Colonic mucosa (tissue), 4 donors: ENCODE results near the gene ANG. TPM values are rescaled to one million over a fixed set of nuclear protein-coding genes. Genes with fewer than 3 reads are reported as not detected.
"Not testable (repeated sequence)": the region's sequence is repeated elsewhere in the genome, so short reads cannot be mapped to it uniquely, and the experiment has no call there.

ENCODE experiments used
- DNase-seq: peaks from one replicate; pipeline ENCODE4 v3.0.0-alpha.2; 2020
- H3K27ac ChIP-seq: fragments of 200-600 bp; one replicate; pipeline ENCODE4 v1.8.0; 2021
- H3K27me3 ChIP-seq: fragments of 200-600 bp; one replicate; pipeline ENCODE4 v1.8.0; 2021
- H3K36me3 ChIP-seq: fragments of 200-600 bp; one replicate; pipeline ENCODE4 v1.8.0; 2021
- H3K4me1 ChIP-seq: fragments of 200-600 bp; one replicate; pipeline ENCODE4 v1.8.0; 2021; ENCODE audit warnings: mild to moderate bottlenecking
- H3K4me3 ChIP-seq: fragments of 200-600 bp; one replicate; pipeline ENCODE4 v1.8.0; 2021
- H3K9ac ChIP-seq, 2 donors: one replicate each; pipeline ENCODE4 v1.7.0; 2013; ENCODE audit warnings: control low read depth in 2 of 2, low read depth in 2 of 2, low read length in 2 of 2
- H3K9me3 ChIP-seq: fragments of 200-600 bp; one replicate; pipeline ENCODE4 v1.8.0; 2021
- intact Hi-C: fragments of 100-400 bp; cut with DNase I; formaldehyde crosslinking; loops from one replicate; pipeline ENCODE4 v1.14.1; 2022
- total RNA-seq, 2 donors: library from RNA; stranded (reverse); fragmentation: NEBNext Ultra II Directional in 1 of 2; extraction: Animal tissue kit (Norgen Biotek cat#: 25700) in 1 of 2; gene quantifications; one replicate each; pipeline ENCODE4 v1.2.1, GENCODE V29; 2021
- TF ChIP-seq, protein P1 (sequence below): fragments of 200-600 bp; IDR thresholded peaks from one replicate; pipeline ENCODE4 v1.8.0; 2022; ENCODE audit warnings: antibody characterized with exemption, mild to moderate bottlenecking
- donor health status: healthy.
- donor health status: DM: no; HTN: no; CAD: no.
- donor health status: DM: no; HTN: no; CAD: no.

ANG gene
- 10 to 100 TPM; 50.0 to 73.6 TPM for total RNA-seq

- no peak within 1 kb of the TSS for H3K4me3 ChIP-seq
- no peak for DNase-seq
Measured at GRCh38 chr14:20688167-20688839, at the start of gene ANG. Gene ANG, plus strand, starts transcription at chr14:20688764. Its CDS starts 4,801 bp downstream, at chr14:20693565.

GRCh38 chr14:20641591-20641990 lies 47.0 kb upstream of the ANG start, which contains the start of gene OR6S1:
Gene OR6S1, minus strand, starts transcription at chr14:20641691. Its CDS starts 0 bp downstream, at chr14:20641691.
- TF ChIP-seq, protein P1, sequence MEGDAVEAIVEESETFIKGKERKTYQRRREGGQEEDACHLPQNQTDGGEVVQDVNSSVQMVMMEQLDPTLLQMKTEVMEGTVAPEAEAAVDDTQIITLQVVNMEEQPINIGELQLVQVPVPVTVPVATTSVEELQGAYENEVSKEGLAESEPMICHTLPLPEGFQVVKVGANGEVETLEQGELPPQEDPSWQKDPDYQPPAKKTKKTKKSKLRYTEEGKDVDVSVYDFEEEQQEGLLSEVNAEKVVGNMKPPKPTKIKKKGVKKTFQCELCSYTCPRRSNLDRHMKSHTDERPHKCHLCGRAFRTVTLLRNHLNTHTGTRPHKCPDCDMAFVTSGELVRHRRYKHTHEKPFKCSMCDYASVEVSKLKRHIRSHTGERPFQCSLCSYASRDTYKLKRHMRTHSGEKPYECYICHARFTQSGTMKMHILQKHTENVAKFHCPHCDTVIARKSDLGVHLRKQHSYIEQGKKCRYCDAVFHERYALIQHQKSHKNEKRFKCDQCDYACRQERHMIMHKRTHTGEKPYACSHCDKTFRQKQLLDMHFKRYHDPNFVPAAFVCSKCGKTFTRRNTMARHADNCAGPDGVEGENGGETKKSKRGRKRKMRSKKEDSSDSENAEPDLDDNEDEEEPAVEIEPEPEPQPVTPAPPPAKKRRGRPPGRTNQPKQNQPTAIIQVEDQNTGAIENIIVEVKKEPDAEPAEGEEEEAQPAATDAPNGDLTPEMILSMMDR, result no peak
- H3K27ac ChIP-seq, result no peak within 1 kb of the TSS
- H3K27me3 ChIP-seq, result no peaks in the 10 kb centered on the region
- intact Hi-C loops, result no loop called here
- no peaks in the 10 kb centered on the region for H3K36me3 ChIP-seq
- DNase-seq, result no peak
- no peaks in the 10 kb centered on the region for H3K4me1 ChIP-seq
- no peaks in the 10 kb centered on the region for H3K9me3 ChIP-seq
- no peak within 1 kb of the TSS for H3K9ac ChIP-seq
- H3K4me3 ChIP-seq, result no peak within 1 kb of the TSS

More at GRCh38 chr14:20688167-20688839, at the start of gene ANG:
- H3K4me1 ChIP-seq, result peaks cover 4% of the 10 kb centered on the region
- TF ChIP-seq, protein P1, result no peak
- intact Hi-C loops, result loop anchor here (10.0 kb wide), 2 partner anchors 224 to 274 kb away; partner anchors contain the start of genes PIP4P1, PNP and TEP1
- H3K36me3 ChIP-seq, result no peaks in the 10 kb centered on the region
- H3K27ac ChIP-seq, result peak within 1 kb of the TSS; percentile 100
- H3K9ac ChIP-seq, result peak within 1 kb of the TSS in 1 of 2 donors; percentile 75
- no peaks in the 10 kb centered on the region for H3K27me3 ChIP-seq
- H3K9me3 ChIP-seq, result no peaks in the 10 kb centered on the region

GRCh38 chr14:20642182-20642581 lies 46.4 kb upstream of the ANG start:
- DNase-seq, result no peak
- Histone ChIP-seq H3K27me3 (no peaks in the 10 kb centered on the region), H3K36me3 (no peaks in the 10 kb centered on the region), H3K27ac (no peak overlapping the region), H3K9ac (no peak overlapping the region), H3K9me3 (no peaks in the 10 kb centered on the region), H3K4me1 (no peaks in the 10 kb centered on the region), H3K4me3 (no peak overlapping the region)
- intact Hi-C loops, result no loop called here
- TF ChIP-seq, protein P1, result no peak

DNA sequence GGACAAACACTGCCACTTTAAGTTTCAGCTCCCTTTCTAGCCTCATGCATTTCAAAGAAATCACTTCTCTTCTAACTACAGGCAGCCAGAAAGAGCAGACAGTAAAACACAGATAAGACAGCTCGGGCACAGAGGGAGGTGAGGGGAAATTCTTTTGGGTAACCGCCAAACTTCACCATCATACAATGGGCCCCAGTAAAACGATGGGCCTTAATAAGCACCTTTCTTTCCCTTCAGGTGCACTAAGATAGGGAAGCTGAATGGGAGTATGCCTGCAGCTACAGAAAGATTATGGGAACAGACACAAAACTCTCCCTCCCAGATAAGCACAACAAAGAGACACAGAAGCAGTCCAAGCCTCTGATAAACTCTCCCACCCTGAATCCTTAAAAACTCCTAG lies 45.8 kb upstream of the ANG start:
- H3K9ac ChIP-seq, H3K36me3 ChIP-seq, H3K4me1 ChIP-seq, H3K9me3 ChIP-seq, H3K27me3 ChIP-seq, H3K27ac ChIP-seq, DNase-seq, intact Hi-C loops, H3K4me3 ChIP-seq: not testable (repeated sequence)

DNA sequence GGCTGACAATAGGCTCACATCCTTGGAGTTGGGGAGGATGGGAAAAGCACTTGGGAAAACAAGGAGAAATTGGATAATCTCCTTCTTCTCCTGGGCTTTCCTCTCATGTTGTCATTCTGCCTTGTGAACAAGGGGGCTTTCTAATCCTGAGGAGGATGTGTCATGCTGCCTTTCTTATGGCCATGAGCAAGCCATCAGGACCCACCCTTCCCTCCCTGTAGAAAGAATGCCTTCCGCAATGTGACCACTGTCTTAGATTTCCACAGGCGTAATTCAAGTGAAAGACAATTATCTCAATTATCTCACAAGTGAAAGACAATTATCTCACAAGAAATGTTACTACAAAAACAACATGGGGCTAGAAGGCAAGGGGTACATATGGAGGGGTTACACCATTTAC lies 44.0 kb upstream of the ANG start:
- Histone ChIP-seq H3K27me3 (no peaks in the 10 kb centered on the region), H3K9me3 (no peaks in the 10 kb centered on the region), H3K36me3 (no peaks in the 10 kb centered on the region), H3K4me1 (no peaks in the 10 kb centered on the region), H3K9ac (no peak overlapping the region), H3K27ac (no peak overlapping the region), H3K4me3 (no peak overlapping the region)
- TF ChIP-seq, protein P1, result no peak
- intact Hi-C loops, result no loop called here
- DNase-seq, result no peak

DNA sequence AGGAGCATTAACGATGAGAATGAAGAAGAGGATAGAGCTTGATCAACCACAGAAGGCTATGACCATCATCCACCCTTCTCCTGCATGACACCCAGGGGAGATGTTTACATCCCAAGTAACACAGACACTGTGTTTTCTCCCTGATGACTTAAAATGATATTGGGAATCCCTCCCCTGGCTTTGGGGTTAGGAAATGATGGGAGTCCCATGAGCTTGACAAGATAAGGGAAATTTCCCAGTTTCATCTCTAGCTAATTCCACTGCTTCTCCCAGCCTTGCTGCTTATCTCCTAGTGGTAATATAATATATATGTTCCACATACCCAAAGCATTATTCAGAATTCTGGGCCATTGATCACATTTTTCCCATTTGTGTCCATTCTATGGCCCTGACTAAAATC lies 43.1 kb upstream of the ANG start:
- TF ChIP-seq, protein P1, result no peak
- no peak overlapping the region for H3K4me3 ChIP-seq
- DNase-seq, result no peak
- H3K36me3 ChIP-seq, result no peaks in the 10 kb centered on the region
- no peaks in the 10 kb centered on the region for H3K4me1 ChIP-seq
- H3K27me3 ChIP-seq, result no peaks in the 10 kb centered on the region
- no peak overlapping the region for H3K27ac ChIP-seq
- no peaks in the 10 kb centered on the region for H3K9me3 ChIP-seq
- no peak overlapping the region for H3K9ac ChIP-seq
- intact Hi-C loops, result no loop called here
